GM19467 (cell line): ENCODE results near the gene GLCCI1.

Source experiments
- ATAC-seq: cut with Tn5 transposase; IDR thresholded peaks from one replicate; pipeline ENCODE4 v1.9.1; 2021; ENCODE audit warnings: mild to moderate bottlenecking, moderate library complexity; ENCODE audit not compliant: unreplicated experiment

The GLCCI1 gene

DNA sequence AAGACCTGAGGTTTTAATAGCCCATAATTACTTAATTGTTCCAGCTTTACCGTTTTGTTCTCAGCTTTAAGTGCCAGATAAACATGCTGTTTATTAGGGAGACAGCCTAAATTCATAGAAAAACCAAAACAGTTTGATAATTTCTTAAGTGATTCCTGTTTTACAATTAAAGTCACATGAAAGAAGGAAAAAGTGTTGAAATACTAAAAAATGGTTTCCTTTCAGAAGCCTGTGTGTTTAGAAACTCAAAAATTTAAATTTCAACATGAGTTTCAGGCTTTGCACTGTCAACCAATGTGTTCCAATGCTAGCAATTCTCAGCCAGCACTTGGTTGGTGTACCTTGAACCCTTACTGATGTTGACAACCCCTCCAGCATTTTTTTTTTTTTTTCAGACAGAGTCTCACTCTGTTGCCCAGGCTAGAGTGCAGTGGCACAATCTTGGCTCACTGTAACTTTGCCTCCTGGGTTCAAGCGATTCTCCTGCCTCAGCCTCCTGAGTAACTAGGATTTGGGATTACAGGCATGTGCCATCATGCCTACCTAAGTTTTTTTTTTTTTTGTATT, 158.1 kb downstream of the GLCCI1 start:
- no peak for ATAC-seq

DNA sequence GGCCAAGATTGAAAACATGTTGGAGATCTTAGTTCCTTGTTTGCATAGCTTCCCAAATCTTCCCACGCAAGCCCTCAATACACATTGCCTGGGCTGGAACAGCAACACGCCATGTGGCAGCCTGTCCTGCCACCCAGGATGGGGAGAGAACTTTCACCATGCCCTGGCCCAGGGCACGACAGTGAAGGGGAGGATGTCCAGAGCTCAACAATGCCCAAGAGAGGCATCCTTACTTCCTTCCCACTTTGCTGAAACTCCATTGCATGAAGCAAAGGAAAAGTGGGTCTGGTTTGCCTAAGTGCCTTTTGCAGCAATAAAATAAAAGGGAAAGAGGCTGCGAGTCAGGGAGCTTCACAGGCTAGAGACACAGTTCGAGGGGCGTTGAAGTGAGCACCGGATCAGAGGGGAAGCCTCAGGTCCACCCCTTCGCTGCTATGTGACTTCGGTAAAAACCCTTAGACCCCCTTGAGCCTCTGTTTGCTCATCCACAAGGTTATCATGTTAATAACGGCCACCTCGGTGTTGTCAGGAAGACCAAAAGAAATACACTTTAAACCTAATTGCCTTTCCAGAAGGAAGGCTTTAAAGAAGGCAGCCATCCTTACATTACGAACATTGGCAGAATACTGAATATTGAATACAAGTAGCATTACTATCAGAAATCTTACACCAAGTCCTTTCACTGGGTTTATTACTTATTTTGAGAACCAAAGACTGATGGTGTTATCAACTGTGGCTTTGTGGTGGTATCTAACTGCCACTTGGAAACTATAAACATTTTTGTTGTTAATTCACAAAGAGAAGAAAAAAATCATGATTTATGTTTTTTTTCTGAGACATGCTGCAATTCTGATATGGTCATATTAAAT, 160.1 kb downstream of the GLCCI1 start:
- no peak for ATAC-seq

DNA sequence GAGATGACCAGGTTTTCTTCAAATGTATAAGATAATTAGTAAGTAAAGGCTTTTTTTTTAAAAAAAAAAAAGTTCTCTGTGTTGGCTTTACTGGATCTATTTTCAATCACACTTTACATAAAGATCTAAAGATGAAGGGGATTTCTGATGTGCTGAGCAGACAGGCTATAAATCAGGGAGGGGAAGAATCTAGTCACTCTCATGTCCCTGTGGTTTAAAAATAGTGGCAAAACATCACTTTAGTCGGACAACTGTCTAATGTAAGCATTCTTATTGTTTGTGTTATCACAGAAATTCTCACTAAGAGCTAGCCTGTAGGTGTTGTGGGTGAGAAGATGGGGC, 160.7 kb downstream of the GLCCI1 start:
- no peak for ATAC-seq

DNA sequence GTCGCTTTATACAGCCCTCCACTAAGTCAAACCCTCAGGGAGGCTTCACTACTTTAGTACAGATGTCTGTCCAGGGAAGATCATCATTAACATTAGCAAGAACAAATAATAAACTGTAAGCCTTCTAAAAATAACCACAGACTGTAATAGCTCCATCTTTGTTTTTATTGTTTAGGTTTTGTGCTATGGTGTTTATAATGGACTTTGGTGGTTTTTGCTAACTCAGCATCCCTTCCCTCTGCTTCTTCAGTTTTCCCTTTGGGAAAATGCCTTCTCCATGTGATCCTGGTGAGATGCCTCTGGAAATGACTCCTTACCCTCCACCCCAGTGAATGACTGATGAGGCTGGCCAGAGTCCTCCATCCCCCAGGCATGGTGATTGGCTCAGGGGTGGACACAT, 162.1 kb downstream of the GLCCI1 start:
- no peak for ATAC-seq

DNA sequence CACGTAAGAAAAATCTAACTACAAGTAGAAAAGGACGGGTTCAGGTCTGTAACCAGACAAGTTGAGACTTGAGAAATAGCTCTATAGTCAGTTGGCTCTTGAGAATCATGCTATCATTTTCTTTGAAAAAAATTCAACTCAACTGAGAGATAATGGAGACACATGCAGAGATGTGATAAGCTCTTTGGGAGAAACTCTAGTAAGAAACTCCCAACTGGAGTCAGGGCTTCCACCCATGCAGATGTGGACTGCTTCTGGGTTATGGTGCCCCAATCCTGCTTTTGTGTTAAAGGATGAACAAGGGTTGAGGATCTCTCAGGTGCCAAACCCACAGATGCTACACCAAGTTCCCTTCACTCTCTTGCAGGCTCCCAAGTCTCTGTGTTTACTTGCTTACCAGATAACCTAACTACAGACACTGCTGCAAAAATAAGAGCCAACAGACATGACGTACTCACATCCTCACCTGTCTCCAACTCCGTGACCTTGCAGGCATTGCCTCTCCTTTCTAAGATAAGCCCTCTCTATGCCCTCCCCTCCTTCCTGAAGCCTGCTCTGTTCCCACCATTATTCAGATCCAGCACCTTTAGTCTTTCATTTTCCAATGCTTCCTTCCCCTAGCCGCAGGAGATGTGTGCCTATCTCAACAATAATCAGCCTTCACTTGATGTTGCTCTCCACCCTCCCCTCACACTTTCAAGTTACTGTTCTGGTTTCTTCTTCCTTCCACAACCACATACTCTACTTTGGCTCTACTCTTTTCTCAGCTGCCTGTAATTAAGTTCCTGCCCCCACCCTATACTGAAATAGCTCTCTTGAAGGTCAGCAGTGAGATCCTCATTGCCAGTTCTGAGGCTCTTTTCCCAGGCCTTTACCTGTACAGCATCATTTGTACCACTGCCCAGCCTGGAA, 163.4 kb downstream of the GLCCI1 start:
- ATAC-seq = peak; percentile 44

DNA sequence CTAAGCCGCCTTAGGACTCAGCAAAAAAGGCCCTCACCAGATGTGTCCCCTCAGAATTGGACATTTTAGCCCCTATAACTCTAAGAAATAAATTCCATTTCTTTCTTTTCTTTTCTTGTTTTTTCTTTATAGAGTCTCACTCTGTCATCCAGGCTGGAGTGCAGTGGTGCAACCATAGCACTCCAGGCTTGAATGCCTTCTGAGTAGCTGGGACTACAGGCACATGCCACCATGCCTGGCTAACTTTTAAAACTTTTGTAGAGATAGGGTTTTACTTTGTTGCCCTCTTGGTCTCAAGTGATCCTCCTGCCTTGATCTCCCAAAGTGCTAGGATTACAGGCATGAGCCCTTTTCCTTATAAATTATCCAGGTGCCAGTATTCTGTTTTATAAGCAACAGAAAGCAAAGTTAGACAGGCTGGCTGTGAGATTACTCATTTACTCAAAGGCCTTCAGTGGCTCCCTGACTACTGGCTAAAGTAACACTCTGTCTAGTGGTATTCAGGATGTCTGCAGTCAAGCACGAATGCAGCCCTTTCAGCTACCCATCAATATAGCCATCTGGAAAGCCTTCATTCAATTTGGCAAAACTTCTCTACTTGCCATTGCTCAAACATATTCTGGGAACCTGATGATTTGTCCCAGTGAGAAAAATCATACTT, 164.7 kb downstream of the GLCCI1 start:
- peak; percentile 23 for ATAC-seq

DNA sequence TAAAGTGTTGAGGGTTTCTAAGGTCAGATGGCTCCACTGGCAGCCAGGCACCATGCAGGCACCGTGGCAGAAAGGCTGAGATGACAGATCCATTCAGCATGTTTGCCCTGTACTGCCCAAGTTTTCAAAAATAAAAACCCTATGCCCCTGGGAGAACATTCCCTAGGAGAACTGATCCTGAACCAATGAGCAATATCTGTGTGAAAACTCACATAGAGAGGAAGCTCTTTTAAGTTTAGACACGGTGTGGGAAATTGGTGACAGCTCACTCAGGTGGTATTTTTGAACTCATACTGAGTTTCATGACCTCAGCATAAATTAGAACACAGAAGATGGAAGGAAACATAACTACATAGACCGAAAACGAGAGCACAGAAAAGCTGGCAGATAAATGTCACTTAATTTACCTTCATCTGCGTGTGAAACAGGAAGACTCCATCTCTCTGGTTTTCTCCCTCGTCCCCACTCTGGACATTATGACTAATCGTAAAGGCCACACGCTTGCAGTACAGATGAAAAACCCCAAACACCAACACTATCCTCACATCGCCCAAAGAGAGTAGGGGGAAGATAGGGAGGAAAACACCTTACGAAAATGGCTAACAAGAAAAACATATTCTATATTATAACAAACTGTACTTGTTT, 165.6 kb downstream of the GLCCI1 start:
- ATAC-seq = peak; percentile 61

DNA sequence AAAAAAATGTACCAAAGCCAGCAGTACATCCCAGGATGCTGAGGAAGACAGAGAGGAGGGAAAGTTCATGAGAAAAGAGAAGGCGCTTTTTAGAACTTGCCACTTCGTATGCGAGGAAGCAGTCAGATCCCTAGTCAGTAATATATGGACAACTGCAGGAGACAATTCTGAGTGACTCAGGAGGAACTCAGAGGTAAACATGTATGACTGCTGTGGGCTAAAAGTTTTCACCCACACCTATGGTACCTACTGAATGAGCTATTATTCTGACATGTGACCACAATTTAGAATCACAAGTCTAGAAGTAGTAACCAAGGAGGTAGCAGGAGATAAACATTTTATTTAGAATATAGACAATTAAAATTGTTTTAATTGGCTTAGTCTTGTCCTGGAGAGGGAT, 166.8 kb downstream of the GLCCI1 start:
- ATAC-seq = no peak

DNA sequence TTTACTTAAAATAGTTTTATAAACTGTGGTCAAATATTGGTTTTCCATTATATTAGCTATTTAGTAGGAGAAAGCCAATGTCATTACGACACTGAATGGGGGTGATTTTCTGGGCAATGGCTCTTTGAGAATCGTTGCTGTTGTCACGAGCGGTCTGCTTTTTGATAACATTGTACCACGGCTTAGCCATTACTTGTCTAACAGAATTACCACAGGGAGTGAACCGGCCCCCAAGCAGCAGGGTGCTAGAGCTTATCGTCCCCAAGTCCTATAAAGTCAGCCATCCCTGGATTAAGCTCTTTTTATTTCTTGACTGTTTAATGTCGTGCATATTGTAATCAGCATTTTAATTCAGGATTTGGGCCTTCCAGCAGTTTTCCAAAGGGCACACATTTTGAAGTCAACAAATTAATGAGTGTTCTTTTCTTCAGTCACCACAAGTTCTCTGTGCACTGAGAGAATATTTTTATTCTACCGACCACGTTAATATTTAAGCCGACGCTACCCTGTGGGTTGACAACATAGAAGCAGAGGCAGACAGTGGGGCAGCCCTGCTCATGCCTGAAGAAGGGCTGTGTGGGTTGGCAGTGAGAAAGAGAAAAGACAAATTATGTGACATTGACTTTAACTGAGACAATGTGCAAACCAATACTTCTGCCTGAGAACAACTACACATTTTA, 167.6 kb downstream of the GLCCI1 start:
- ATAC-seq = no peak
